ENCODE measurements around the gene NELFCD. TPM values are rescaled to one million over a fixed set of nuclear protein-coding genes. Genes with fewer than 3 reads are reported as not detected.

The NELFCD gene
- total RNA-seq, 1 donor from 2014 or later = 34.8 TPM

GRCh38 chr20:59042796-59043631 is 62.0 kb downstream of the NELFCD start:
- ATAC-seq = peak; percentile 96
- DNase-seq (ENCODE audit: low spot score) = peak; percentile 97

- ATAC-seq (no peak), DNase-seq (ENCODE audit: low spot score) (no peak)
Measured at GRCh38 chr20:59043698-59044097, 62.6 kb downstream of the NELFCD start.

GRCh38 chr20:59044295-59044694 is 63.2 kb downstream of the NELFCD start:
- ATAC-seq (no peak), DNase-seq (ENCODE audit: low spot score) (no peak)

Other genes with a start within 250 kb of the NELFCD start
- gene GNAS-AS1, start 130.4 kb upstream of the NELFCD start, total RNA-seq = 0.35 TPM
- 305 TPM for gene GNAS, start 128.5 kb upstream of the NELFCD start, total RNA-seq
- 248 TPM for gene CTSZ, start 26.0 kb downstream of the NELFCD start, total RNA-seq
- gene TUBB1, start 38.2 kb downstream of the NELFCD start, total RNA-seq = 0.25 TPM
- gene ATP5F1E, start 51.1 kb downstream of the NELFCD start, total RNA-seq = 33.3 TPM
- 16.4 TPM for gene PRELID3B, start 61.5 kb downstream of the NELFCD start, total RNA-seq
- gene ZNF831, start 182.6 kb downstream of the NELFCD start, total RNA-seq = 0.05 TPM